A673 (cell line): ENCODE data around the gene FDXR.
A peak's percentile ranks its signal among the peaks of the same experiment; 100 is the strongest.

Experiments used
- EZH2 ChIP-seq: fragments of 200-600 bp; sonication (generic); IDR thresholded peaks from 2 replicates; pipeline ENCODE4 v1.6.1; 2017; ENCODE audit warnings: borderline replicate concordance, low read depth, mild to moderate bottlenecking, mixed read lengths, antibody characterized with exemption, low read length; ENCODE audit not compliant: poor library complexity, severe bottlenecking
- TF ChIP-seq, protein P1 (sequence below): fragments of 300-800, 200-600 bp; sonication (generic); conservative IDR thresholded peaks from 2 replicates; pipeline ENCODE4 v1.5.1; 2017; ENCODE audit warnings: low read depth, mild to moderate bottlenecking, antibody characterized with exemption, low read length, moderate library complexity, mixed read lengths

DNA sequence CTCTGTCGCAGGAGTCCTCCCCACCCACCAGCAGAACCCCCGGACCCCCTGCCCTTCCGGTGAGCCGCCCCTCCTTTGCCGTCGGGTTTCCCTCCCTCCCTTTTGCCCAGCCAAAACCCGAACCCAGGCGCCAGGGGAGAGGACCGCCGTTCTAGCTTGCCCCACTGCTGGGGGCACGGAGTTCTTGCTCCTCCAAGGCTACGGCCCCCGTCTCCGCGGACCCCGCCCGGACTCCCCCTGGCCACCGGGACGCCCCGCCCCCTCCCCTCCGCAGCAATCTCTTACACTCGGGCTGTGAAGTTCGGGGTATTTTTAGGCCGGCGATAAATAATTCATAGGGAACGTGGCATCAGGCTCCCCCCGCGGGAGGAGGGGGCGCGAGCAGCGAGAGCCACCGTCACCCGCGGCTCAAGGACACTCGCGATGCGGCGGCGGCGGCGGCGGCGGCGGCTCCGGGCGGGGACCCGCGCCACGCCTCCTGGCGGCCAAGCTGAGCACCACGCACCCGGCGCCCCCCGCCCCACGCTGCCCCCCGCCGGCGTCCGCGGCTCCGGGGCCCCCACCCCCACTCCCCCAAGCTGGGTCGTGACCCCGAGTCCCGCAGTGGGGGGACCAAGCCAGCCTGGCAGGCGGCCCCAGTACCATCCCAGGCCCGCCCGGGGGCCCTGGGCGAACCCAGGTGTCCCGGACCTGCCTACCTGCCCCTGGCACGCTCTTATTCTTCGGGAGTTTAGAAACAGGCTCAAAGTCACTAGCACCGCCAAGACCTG is 13.2 kb downstream of the FDXR start, which contains the start of gene GRIN2C:
- TF ChIP-seq, protein P1, sequence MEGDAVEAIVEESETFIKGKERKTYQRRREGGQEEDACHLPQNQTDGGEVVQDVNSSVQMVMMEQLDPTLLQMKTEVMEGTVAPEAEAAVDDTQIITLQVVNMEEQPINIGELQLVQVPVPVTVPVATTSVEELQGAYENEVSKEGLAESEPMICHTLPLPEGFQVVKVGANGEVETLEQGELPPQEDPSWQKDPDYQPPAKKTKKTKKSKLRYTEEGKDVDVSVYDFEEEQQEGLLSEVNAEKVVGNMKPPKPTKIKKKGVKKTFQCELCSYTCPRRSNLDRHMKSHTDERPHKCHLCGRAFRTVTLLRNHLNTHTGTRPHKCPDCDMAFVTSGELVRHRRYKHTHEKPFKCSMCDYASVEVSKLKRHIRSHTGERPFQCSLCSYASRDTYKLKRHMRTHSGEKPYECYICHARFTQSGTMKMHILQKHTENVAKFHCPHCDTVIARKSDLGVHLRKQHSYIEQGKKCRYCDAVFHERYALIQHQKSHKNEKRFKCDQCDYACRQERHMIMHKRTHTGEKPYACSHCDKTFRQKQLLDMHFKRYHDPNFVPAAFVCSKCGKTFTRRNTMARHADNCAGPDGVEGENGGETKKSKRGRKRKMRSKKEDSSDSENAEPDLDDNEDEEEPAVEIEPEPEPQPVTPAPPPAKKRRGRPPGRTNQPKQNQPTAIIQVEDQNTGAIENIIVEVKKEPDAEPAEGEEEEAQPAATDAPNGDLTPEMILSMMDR = peak; percentile 38; the same call in 1 of the 2 replicates
- no peak for TF ChIP-seq EZH2
